Measurements from ENCODE around the gene RNF227. TPM values are rescaled to one million over a fixed set of nuclear protein-coding genes. Genes with fewer than 3 reads are reported as not detected.

The RNF227 gene
- total RNA-seq, 1 donor from 2014 or later, result 3.0 TPM

DNA sequence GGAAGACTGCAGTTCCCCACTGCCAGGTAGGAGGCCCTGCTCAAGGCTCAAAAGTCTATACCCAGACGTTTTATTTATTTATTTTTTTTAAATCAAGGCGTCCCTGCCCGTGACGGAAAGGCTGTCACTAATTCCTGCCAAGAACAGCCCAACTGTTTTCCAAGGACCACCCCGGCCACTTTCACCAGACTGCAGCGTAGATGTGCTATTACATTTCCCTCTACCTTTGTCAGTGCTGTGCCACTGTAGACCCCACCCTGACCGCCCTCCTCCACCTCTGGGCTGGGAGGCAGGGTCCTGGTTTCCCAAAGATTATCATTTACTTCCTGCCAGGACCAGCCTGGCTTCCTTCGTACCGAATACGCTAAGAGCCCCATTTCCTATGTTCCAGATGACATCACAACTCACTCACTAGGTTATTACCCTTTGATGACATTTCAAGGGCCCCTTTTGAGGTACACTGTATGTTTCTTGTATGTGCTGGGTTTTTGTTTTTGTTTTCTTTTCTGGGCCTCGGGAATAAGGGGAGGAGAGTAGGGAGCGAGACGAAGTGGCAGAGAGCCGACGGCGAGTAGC is 6.3 kb upstream of the RNF227 start:
- Mint-ChIP-seq H3K4me3 (ENCODE audit: unreplicated experiment) (peak overlapping the region; percentile 50), H3K27me3 (ENCODE audit: unreplicated experiment) (peaks cover 2% of the 10 kb centered on the region), H3K27ac (ENCODE audit: unreplicated experiment) (peak overlapping the region; percentile 46), H3K9me3 (ENCODE audit: unreplicated experiment) (no peaks in the 10 kb centered on the region), H3K4me1 (ENCODE audit: unreplicated experiment) (peaks cover 4% of the 10 kb centered on the region), H3K36me3 (ENCODE audit: unreplicated experiment) (no peaks in the 10 kb centered on the region)
- DNase-seq (ENCODE audit: extremely low spot score, unreplicated experiment), result no peak
- TF ChIP-seq, protein P1, sequence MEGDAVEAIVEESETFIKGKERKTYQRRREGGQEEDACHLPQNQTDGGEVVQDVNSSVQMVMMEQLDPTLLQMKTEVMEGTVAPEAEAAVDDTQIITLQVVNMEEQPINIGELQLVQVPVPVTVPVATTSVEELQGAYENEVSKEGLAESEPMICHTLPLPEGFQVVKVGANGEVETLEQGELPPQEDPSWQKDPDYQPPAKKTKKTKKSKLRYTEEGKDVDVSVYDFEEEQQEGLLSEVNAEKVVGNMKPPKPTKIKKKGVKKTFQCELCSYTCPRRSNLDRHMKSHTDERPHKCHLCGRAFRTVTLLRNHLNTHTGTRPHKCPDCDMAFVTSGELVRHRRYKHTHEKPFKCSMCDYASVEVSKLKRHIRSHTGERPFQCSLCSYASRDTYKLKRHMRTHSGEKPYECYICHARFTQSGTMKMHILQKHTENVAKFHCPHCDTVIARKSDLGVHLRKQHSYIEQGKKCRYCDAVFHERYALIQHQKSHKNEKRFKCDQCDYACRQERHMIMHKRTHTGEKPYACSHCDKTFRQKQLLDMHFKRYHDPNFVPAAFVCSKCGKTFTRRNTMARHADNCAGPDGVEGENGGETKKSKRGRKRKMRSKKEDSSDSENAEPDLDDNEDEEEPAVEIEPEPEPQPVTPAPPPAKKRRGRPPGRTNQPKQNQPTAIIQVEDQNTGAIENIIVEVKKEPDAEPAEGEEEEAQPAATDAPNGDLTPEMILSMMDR (IDR thresholded peaks at IDR 0.05), result no peak

GRCh38 chr17:7916808-7917207 is 719 bp upstream of the RNF227 start:
- H3K36me3 Mint-ChIP-seq (ENCODE audit: unreplicated experiment), result peaks cover under 1% of the 10 kb centered on the region
- H3K27me3 Mint-ChIP-seq (ENCODE audit: unreplicated experiment), result peaks cover 2% of the 10 kb centered on the region
- H3K4me1 Mint-ChIP-seq (ENCODE audit: unreplicated experiment), result peaks cover 19% of the 10 kb centered on the region
- peak overlapping the region; percentile 62 for H3K4me3 Mint-ChIP-seq (ENCODE audit: unreplicated experiment)
- TF ChIP-seq, protein P1 (IDR thresholded peaks at IDR 0.05), result no peak
- H3K9me3 Mint-ChIP-seq (ENCODE audit: unreplicated experiment), result no peaks in the 10 kb centered on the region
- no peak for DNase-seq (ENCODE audit: extremely low spot score, unreplicated experiment)
- H3K27ac Mint-ChIP-seq (ENCODE audit: unreplicated experiment), result peak overlapping the region; percentile 82

DNA sequence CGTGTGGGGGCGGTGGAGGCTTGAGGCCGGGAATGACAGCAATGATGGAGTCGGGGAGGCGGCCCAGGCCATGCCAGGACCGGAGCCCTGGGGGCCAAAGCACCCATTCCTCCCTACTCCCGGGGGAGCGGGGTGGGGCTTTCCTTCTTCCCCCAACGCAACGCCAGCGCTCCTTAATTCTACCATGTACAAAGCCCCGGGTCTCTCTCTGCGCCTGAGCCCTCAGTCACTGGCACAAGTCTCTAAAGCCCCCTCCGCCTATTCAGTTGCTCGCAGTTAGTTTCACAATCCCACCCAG is 245 bp upstream of the RNF227 start:
- Mint-ChIP-seq H3K27ac (ENCODE audit: unreplicated experiment) (peak overlapping the region; percentile 82), H3K9me3 (ENCODE audit: unreplicated experiment) (no peaks in the 10 kb centered on the region), H3K4me1 (ENCODE audit: unreplicated experiment) (peaks cover 19% of the 10 kb centered on the region), H3K36me3 (ENCODE audit: unreplicated experiment) (peaks cover 4% of the 10 kb centered on the region), H3K4me3 (ENCODE audit: unreplicated experiment) (peak overlapping the region; percentile 62), H3K27me3 (ENCODE audit: unreplicated experiment) (peaks cover 2% of the 10 kb centered on the region)
- TF ChIP-seq, protein P1 (IDR thresholded peaks at IDR 0.05), result no peak
- no peak for DNase-seq (ENCODE audit: extremely low spot score, unreplicated experiment)

DNA sequence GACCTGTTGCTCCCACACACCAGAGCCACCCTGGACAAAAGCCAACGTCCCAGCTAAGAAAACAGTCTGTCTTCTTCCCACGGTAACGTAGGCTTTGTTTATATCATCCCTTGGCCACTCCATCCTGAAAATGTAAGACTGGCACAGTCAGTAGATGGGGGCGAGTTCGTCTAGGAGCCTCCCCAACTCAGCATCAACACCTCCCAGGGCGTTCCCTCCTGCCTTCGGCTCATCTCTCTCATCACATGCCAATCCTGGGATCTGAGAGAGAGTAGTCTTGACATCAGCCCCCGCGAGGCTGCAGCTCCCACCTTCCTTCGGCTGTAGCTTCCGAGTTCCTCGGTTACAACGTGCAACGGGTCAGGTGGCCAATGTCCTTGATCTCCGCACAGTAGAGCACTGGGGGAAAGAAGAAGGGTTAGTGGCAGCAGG is 894 bp downstream of the RNF227 start:
- H3K4me1 Mint-ChIP-seq (ENCODE audit: unreplicated experiment), result peaks cover 19% of the 10 kb centered on the region
- TF ChIP-seq, protein P1 (IDR thresholded peaks at IDR 0.05), result no peak
- H3K36me3 Mint-ChIP-seq (ENCODE audit: unreplicated experiment), result peaks cover 15% of the 10 kb centered on the region
- no peak for DNase-seq (ENCODE audit: extremely low spot score, unreplicated experiment)
- no peaks in the 10 kb centered on the region for H3K9me3 Mint-ChIP-seq (ENCODE audit: unreplicated experiment)
- H3K27me3 Mint-ChIP-seq (ENCODE audit: unreplicated experiment), result no peaks in the 10 kb centered on the region
- peak overlapping the region; percentile 88 for H3K4me3 Mint-ChIP-seq (ENCODE audit: unreplicated experiment)
- H3K27ac Mint-ChIP-seq (ENCODE audit: unreplicated experiment), result peak overlapping the region; percentile 87

GRCh38 chr17:7912927-7913524 is 3.1 kb downstream of the RNF227 start:
- no peaks in the 10 kb centered on the region for H3K27me3 Mint-ChIP-seq (ENCODE audit: unreplicated experiment)
- H3K27ac Mint-ChIP-seq (ENCODE audit: unreplicated experiment), result no peak overlapping the region
- no peak overlapping the region for H3K4me3 Mint-ChIP-seq (ENCODE audit: unreplicated experiment)
- no peaks in the 10 kb centered on the region for H3K9me3 Mint-ChIP-seq (ENCODE audit: unreplicated experiment)
- H3K4me1 Mint-ChIP-seq (ENCODE audit: unreplicated experiment), result peaks cover 19% of the 10 kb centered on the region
- TF ChIP-seq, protein P1 (IDR thresholded peaks at IDR 0.05), result peak; percentile 60
- peaks cover 30% of the 10 kb centered on the region for H3K36me3 Mint-ChIP-seq (ENCODE audit: unreplicated experiment)
- DNase-seq (ENCODE audit: extremely low spot score, unreplicated experiment), result no peak

Data from osteocyte (in vitro differentiated cells).